Nephron (organoid): ENCODE measurements around the gene DLX2.

Experiments used
- H3K27ac Mint-ChIP-seq, 3 experiments: 2 replicates each; pipeline ENCODE4 v1.8.0; 2020; ENCODE audit warnings: mixed read lengths in 3 of 3, mild to moderate bottlenecking in 2 of 3, moderate library complexity in 1 of 3
- H3K27me3 Mint-ChIP-seq: 2 replicates; pipeline ENCODE4 v1.8.0; 2021; ENCODE audit warnings: low read depth, mild to moderate bottlenecking, moderate library complexity, mixed read lengths
- H3K36me3 Mint-ChIP-seq: 2 replicates; pipeline ENCODE4 v1.8.0; 2020; ENCODE audit warnings: low read depth, mixed read lengths
- H3K4me1 Mint-ChIP-seq: 2 replicates; pipeline ENCODE4 v1.8.0; 2020; ENCODE audit warnings: mixed read lengths
- H3K4me3 Mint-ChIP-seq, 3 experiments: 2 replicates each; pipeline ENCODE4 v1.8.0; 2020; ENCODE audit warnings: mild to moderate bottlenecking in 3 of 3, mixed read lengths in 3 of 3, moderate library complexity in 2 of 3
- H3K9me3 Mint-ChIP-seq: 2 replicates; pipeline ENCODE4 v1.8.0; 2020; ENCODE audit warnings: mixed read lengths
- CTCF ChIP-seq, 3 experiments: fragments of 200-600 bp; sonication (generic); IDR thresholded peaks; one replicate each; pipeline ENCODE4 v1.5.0; 2021; ENCODE audit warnings: antibody characterized with exemption in 3 of 3; ENCODE audit not compliant: unreplicated experiment in 3 of 3

The DLX2 gene

GRCh38 chr2:172082944-172083627 lies 19.6 kb downstream of the DLX2 start:
- Mint-ChIP-seq H3K36me3 (no peaks in the 10 kb centered on the region), H3K27ac (no peak overlapping the region), H3K4me3 (peak overlapping the region in 2 of 3 experiments; percentile 29 to 46), H3K4me1 (peaks cover 41% of the 10 kb centered on the region), H3K27me3 (peaks cover 100% of the 10 kb centered on the region), H3K9me3 (peaks cover 7% of the 10 kb centered on the region)
- no peak for TF ChIP-seq CTCF (IDR thresholded peaks at IDR 0.05; ENCODE audit: unreplicated experiment in 3 of 3)

- Mint-ChIP-seq H3K27ac (no peak overlapping the region), H3K9me3 (peaks cover 7% of the 10 kb centered on the region), H3K27me3 (peaks cover 100% of the 10 kb centered on the region), H3K4me3 (peak overlapping the region in 2 of 3 experiments; percentile 15 to 46), H3K36me3 (no peaks in the 10 kb centered on the region), H3K4me1 (peaks cover 34% of the 10 kb centered on the region)
- TF ChIP-seq CTCF (IDR thresholded peaks at IDR 0.05; ENCODE audit: unreplicated experiment in 3 of 3): no peak
These were observed 20.4 kb downstream of the DLX2 start for GRCh38 chr2:172082105-172082943.

GRCh38 chr2:172081221-172082022 lies 21.3 kb downstream of the DLX2 start:
- peaks cover 7% of the 10 kb centered on the region for H3K9me3 Mint-ChIP-seq
- H3K27ac Mint-ChIP-seq: no peak overlapping the region
- peaks cover 100% of the 10 kb centered on the region for H3K27me3 Mint-ChIP-seq
- no peak for TF ChIP-seq CTCF (IDR thresholded peaks at IDR 0.05; ENCODE audit: unreplicated experiment in 3 of 3)
- H3K36me3 Mint-ChIP-seq: no peaks in the 10 kb centered on the region
- H3K4me3 Mint-ChIP-seq: no peak overlapping the region
- peaks cover 28% of the 10 kb centered on the region for H3K4me1 Mint-ChIP-seq

GRCh38 chr2:172080641-172081220 lies 22.0 kb downstream of the DLX2 start:
- H3K27me3 Mint-ChIP-seq: peaks cover 100% of the 10 kb centered on the region
- TF ChIP-seq CTCF (IDR thresholded peaks at IDR 0.05; ENCODE audit: unreplicated experiment in 3 of 3): no peak
- H3K4me1 Mint-ChIP-seq: peaks cover 27% of the 10 kb centered on the region
- no peaks in the 10 kb centered on the region for H3K36me3 Mint-ChIP-seq
- H3K4me3 Mint-ChIP-seq: peak overlapping the region in 1 of 3 experiments; percentile 27
- H3K9me3 Mint-ChIP-seq: peaks cover 7% of the 10 kb centered on the region
- no peak overlapping the region for H3K27ac Mint-ChIP-seq

- TF ChIP-seq CTCF (IDR thresholded peaks at IDR 0.05; ENCODE audit: unreplicated experiment in 3 of 3): no peak
- no peaks in the 10 kb centered on the region for H3K36me3 Mint-ChIP-seq
- peak overlapping the region in 2 of 3 experiments; percentile 5 to 19 for H3K4me3 Mint-ChIP-seq
- peaks cover 7% of the 10 kb centered on the region for H3K9me3 Mint-ChIP-seq
- peaks cover 100% of the 10 kb centered on the region for H3K27me3 Mint-ChIP-seq
- H3K27ac Mint-ChIP-seq: no peak overlapping the region
- peaks cover 21% of the 10 kb centered on the region for H3K4me1 Mint-ChIP-seq
These were observed 22.7 kb downstream of the DLX2 start for GRCh38 chr2:172079838-172080640.
